ENCODE data around the gene THEMIS.

DNA sequence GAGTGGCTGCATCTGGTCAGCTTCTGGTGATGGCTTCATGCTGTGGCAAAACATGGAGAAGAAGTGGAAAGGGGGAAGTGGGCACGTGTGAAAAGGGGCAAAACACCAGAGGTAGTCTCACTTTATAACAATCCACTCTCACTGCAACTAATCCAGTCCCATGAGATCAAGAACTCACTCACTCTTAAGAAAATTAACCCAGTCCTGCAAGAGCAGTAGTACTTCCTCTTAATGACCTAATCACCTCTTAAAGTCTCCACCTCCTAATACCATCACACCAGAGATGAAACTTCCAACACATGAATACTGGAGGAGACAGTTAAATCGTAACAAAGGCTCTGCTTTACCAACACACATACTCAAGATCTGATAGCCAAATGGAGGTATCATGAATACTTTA, 152.6 kb downstream of the THEMIS start:
- TF ChIP-seq GATA3 (IDR thresholded peaks at IDR 0.05; ENCODE audit: low read depth, low read length) (no peak), GATA2 (IDR thresholded peaks at IDR 0.05; ENCODE audit: low read depth, low read length) (no peak)
